ENCODE results near the gene TBX20. TPM values are rescaled to one million over a fixed set of nuclear protein-coding genes. Genes with fewer than 3 reads are reported as not detected.
"Not testable (repeated sequence)": the region's sequence is repeated elsewhere in the genome, so short reads cannot be mapped to it uniquely, and the experiment has no call there.

Gene TBX20
- total RNA-seq, 2 experiments from 2014 or later, result not detected

- peaks cover 19% of the 10 kb centered on the region for H3K4me1 Mint-ChIP-seq (ENCODE audit: low read depth)
- no peaks in the 10 kb centered on the region for H3K36me3 Mint-ChIP-seq (ENCODE audit: low read depth)
- H3K4me3 Mint-ChIP-seq, result peak overlapping the region; percentile 60
- intact Hi-C loops (cut with micrococcal nuclease), result loop anchor here (10.0 kb wide), 1 partner anchor 68 kb away; no protein-coding TSS in a partner anchor
- peaks cover 4% of the 10 kb centered on the region for H3K9me3 Mint-ChIP-seq
- H3K27me3 Mint-ChIP-seq (ENCODE audit: low read depth), result peaks cover 86% of the 10 kb centered on the region
- DNase-seq, result no peak
- CTCF ChIA-PET, result no interaction called here
- no peak overlapping the region for H3K27ac Mint-ChIP-seq
These were observed 1.1 kb downstream of the TBX20 start for GRCh38 chr7:35252612-35253459.

- Mint-ChIP-seq H3K9me3 (peaks cover 4% of the 10 kb centered on the region), H3K36me3 (ENCODE audit: low read depth) (no peaks in the 10 kb centered on the region), H3K27me3 (ENCODE audit: low read depth) (peaks cover 80% of the 10 kb centered on the region), H3K4me1 (ENCODE audit: low read depth) (peaks cover 14% of the 10 kb centered on the region), H3K4me3 (no peak overlapping the region), H3K27ac (no peak overlapping the region)
- CTCF ChIA-PET, result no interaction called here
- no peak for DNase-seq
- intact Hi-C loops (cut with micrococcal nuclease), result loop anchor here (10.0 kb wide), 1 partner anchor 67 kb away; no protein-coding TSS in a partner anchor
These were observed 2.1 kb downstream of the TBX20 start for GRCh38 chr7:35251606-35252310.

DNA sequence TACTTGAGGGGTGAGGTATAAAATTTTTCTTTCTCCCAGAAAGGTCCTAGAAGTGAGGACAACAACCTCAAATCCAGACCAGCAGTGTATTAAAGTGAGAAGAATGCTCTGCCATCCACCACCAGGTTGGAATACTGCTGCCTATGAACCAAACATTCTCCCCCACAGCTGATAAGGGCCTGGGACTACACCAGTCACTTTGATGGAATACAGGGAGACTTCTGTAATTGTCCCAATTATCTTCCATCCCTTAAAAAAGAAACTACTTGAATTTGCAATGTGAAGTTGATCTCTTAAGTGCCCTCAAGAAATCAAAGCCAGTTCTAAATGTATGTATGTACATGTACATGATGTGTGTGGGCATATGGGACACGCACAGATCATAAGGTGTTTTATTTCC is 3.0 kb downstream of the TBX20 start:
- no peak overlapping the region for H3K4me3 Mint-ChIP-seq
- H3K27me3 Mint-ChIP-seq (ENCODE audit: low read depth), result peaks cover 72% of the 10 kb centered on the region
- H3K4me1 Mint-ChIP-seq (ENCODE audit: low read depth), result peaks cover 14% of the 10 kb centered on the region
- no peak overlapping the region for H3K27ac Mint-ChIP-seq
- no peak for DNase-seq
- H3K9me3 Mint-ChIP-seq, result peaks cover 4% of the 10 kb centered on the region
- H3K36me3 Mint-ChIP-seq (ENCODE audit: low read depth), result no peaks in the 10 kb centered on the region
- intact Hi-C loops (cut with micrococcal nuclease), result loop anchor here (10.0 kb wide), 1 partner anchor 66 kb away; no protein-coding TSS in a partner anchor
- CTCF ChIA-PET, result no interaction called here

- no peak overlapping the region for H3K27ac Mint-ChIP-seq
- H3K36me3 Mint-ChIP-seq (ENCODE audit: low read depth), result no peaks in the 10 kb centered on the region
- CTCF ChIA-PET, result no interaction called here
- H3K27me3 Mint-ChIP-seq (ENCODE audit: low read depth), result peaks cover 68% of the 10 kb centered on the region
- no peak overlapping the region for H3K4me3 Mint-ChIP-seq
- peaks cover 3% of the 10 kb centered on the region for H3K9me3 Mint-ChIP-seq
- DNase-seq, result no peak
- peaks cover 14% of the 10 kb centered on the region for H3K4me1 Mint-ChIP-seq (ENCODE audit: low read depth)
- intact Hi-C loops (cut with micrococcal nuclease), result loop anchor here (10.0 kb wide), 1 partner anchor 66 kb away; no protein-coding TSS in a partner anchor
These were observed 3.4 kb downstream of the TBX20 start for GRCh38 chr7:35250452-35250851.

- Mint-ChIP-seq H3K27ac (no peak overlapping the region), H3K27me3 (ENCODE audit: low read depth) (peaks cover 65% of the 10 kb centered on the region), H3K4me3 (no peak overlapping the region), H3K36me3 (ENCODE audit: low read depth) (no peaks in the 10 kb centered on the region), H3K9me3 (no peaks in the 10 kb centered on the region), H3K4me1 (ENCODE audit: low read depth) (peaks cover 14% of the 10 kb centered on the region)
- no peak for DNase-seq
- CTCF ChIA-PET, result interaction anchor here (1.0 kb wide), 1 partner anchor 271 kb away, joined by 4 read pairs; no protein-coding TSS in a partner anchor
- intact Hi-C loops (cut with micrococcal nuclease), result no loop called here
These were observed 4.4 kb downstream of the TBX20 start for GRCh38 chr7:35249537-35249907.

DNA sequence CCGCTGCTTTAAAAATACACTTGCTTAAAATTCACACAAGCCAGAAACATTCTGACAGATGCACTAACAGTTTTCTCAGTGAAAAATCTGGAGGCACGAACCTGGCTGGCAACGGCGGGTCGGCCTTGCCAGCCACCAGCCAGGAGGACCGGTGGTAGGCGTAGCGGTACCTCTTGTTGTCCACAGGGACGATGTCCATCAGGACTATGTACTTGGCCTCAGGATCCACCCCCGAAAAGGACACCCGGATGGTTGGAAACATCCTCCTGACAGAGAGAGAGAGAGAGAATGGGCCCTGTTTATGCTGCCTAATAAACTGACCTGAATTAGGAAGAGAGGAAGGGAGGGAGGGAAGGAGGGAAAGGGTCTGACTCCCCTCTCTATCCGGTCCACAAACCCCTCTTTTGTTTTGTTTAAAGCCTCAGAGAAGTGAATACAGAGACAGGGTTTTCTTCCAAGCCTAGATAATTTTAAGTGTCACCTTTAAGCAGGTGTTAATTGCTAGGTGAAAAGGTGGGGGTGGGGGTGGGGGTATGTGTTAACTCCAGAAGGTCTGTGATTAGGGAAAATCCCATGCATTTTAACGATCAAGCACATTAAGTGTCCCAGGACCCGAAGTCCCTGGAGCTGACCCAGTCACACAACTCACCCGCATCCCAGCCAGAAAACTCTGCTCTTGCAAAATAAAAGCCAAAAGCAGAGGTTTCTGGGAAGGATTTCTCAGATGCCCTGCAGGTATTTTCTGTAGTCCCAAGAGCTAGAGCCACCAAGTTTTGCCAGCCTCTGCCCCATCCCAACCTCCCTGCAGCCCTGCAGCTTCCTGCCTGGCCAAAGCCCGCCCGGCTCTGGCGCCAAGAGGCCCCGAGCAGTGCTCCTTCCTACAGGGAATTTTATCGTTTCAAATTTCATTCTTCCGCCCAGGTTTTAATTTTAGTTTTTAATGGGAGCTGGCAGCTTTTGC is 5.0 kb downstream of the TBX20 start:
- Mint-ChIP-seq H3K36me3 (ENCODE audit: low read depth) (no peaks in the 10 kb centered on the region), H3K4me1 (ENCODE audit: low read depth) (peaks cover 13% of the 10 kb centered on the region), H3K4me3 (no peak overlapping the region), H3K9me3 (no peaks in the 10 kb centered on the region), H3K27ac (no peak overlapping the region), H3K27me3 (ENCODE audit: low read depth) (peaks cover 61% of the 10 kb centered on the region)
- intact Hi-C loops (cut with micrococcal nuclease), result no loop called here
- DNase-seq, result no peak
- CTCF ChIA-PET, result interaction anchor here (1.0 kb wide), 1 partner anchor 271 kb away, joined by 4 read pairs; no protein-coding TSS in a partner anchor

DNA sequence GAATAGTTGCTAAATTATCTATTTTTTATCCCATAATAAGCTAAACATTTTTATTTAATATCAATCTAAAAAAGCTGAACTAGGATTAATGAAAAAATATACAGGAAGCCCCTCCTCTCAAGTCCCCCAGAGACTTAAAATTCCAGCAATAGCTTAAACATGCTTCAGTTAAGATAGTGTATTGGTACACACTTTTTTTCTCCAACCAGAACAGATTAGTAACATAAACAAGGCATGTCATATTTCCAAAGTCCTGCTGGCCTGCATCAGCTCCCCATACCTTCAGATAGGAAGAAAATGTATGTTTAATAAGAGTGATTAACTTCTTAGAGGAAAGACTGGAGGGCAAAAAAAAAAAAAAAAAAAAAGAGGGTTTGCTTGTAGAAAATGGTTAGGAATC is 7.1 kb downstream of the TBX20 start:
- Mint-ChIP-seq H3K27ac (no peak overlapping the region), H3K36me3 (ENCODE audit: low read depth) (no peaks in the 10 kb centered on the region), H3K9me3 (no peaks in the 10 kb centered on the region), H3K4me1 (ENCODE audit: low read depth) (peaks cover 5% of the 10 kb centered on the region), H3K27me3 (ENCODE audit: low read depth) (peaks cover 50% of the 10 kb centered on the region), H3K4me3 (no peak overlapping the region)
- CTCF ChIA-PET, result interaction anchor here (0.6 to 0.8 kb wide), 2 partner anchors 25 to 453 kb away, joined by 4 to 5 read pairs; no protein-coding TSS in a partner anchor
- no peak for DNase-seq
- intact Hi-C loops (cut with micrococcal nuclease), result no loop called here

DNA sequence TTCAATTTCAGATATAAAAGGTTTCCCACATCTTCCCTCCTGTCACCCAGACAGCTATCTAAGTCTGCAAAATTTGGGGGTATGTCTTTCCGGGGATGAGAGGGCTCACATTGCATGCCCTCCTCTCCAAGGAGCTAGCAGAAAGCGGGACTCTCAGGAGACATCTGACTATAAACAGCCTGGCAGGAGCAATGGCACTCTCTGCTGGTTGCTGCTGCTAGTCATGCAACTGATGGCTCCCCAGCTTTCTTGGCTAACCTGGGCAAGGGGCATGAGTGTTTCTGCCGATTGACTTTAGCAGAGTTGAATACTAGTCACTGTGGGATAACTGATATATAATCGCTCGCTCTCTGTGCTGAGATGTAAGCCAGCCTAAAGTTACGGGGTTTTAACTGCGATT is 12.0 kb downstream of the TBX20 start:
- Mint-ChIP-seq H3K27ac (no peak overlapping the region), H3K4me3 (no peak overlapping the region), H3K9me3 (no peaks in the 10 kb centered on the region), H3K36me3 (ENCODE audit: low read depth) (no peaks in the 10 kb centered on the region), H3K4me1 (ENCODE audit: low read depth) (no peaks in the 10 kb centered on the region), H3K27me3 (ENCODE audit: low read depth) (peaks cover 21% of the 10 kb centered on the region)
- intact Hi-C loops (cut with micrococcal nuclease), result no loop called here
- DNase-seq, result no peak
- CTCF ChIA-PET, result no interaction called here

GRCh38 chr7:35241436-35241835 is 12.5 kb downstream of the TBX20 start:
- no peak overlapping the region for H3K27ac Mint-ChIP-seq
- peaks cover 19% of the 10 kb centered on the region for H3K27me3 Mint-ChIP-seq (ENCODE audit: low read depth)
- no peak for DNase-seq
- no peak overlapping the region for H3K4me3 Mint-ChIP-seq
- H3K9me3 Mint-ChIP-seq, result no peaks in the 10 kb centered on the region
- CTCF ChIA-PET, result no interaction called here
- no peaks in the 10 kb centered on the region for H3K36me3 Mint-ChIP-seq (ENCODE audit: low read depth)
- intact Hi-C loops (cut with micrococcal nuclease), result no loop called here
- no peaks in the 10 kb centered on the region for H3K4me1 Mint-ChIP-seq (ENCODE audit: low read depth)

DNA sequence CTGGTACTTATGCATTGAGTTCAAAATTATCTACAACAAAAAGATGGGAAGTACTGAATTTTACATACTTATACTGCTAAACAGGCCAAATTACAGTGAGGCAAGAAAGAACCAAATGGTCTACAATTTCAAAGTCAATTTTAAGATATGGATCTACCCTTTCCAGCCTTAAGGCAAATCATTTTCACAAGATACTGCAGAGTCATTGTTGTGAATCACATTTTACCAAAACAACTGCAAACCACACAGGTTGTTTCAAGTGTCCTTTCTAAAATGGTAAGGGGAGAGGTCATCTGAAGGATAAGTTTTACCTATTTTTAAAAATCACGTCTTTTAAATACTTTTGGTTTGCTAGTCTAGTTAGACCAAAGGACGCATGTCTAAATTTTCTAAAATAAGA is 12.9 kb downstream of the TBX20 start:
- H3K27me3 Mint-ChIP-seq (ENCODE audit: low read depth), result peaks cover 19% of the 10 kb centered on the region
- H3K9me3 Mint-ChIP-seq; H3K27ac Mint-ChIP-seq; DNase-seq; H3K36me3 Mint-ChIP-seq (ENCODE audit: low read depth); CTCF ChIA-PET; H3K4me3 Mint-ChIP-seq; H3K4me1 Mint-ChIP-seq (ENCODE audit: low read depth); intact Hi-C loops (cut with micrococcal nuclease): not testable (repeated sequence)

DNA sequence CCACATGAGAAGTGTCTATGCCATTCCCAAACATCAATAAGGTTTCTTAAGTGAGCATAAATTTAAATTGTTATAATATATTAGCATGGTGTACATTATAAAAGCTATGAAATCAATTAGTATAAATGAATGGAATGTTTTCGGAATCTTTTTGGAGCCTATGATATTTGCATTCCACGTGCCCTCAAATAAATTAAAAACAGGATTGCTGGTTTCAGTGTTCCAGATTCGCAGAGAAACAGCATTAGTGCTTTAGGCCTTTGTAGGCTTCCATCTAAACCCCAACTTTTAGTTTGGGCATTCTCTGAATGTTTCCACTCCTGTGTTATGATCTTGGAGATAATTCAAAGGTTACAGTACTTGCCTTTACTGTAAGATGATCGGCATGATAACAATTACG is 15.4 kb downstream of the TBX20 start:
- peaks cover 16% of the 10 kb centered on the region for H3K27me3 Mint-ChIP-seq (ENCODE audit: low read depth)
- DNase-seq; H3K4me3 Mint-ChIP-seq; CTCF ChIA-PET; H3K27ac Mint-ChIP-seq; H3K36me3 Mint-ChIP-seq (ENCODE audit: low read depth); H3K4me1 Mint-ChIP-seq (ENCODE audit: low read depth); intact Hi-C loops (cut with micrococcal nuclease); H3K9me3 Mint-ChIP-seq: not testable (repeated sequence)

DNA sequence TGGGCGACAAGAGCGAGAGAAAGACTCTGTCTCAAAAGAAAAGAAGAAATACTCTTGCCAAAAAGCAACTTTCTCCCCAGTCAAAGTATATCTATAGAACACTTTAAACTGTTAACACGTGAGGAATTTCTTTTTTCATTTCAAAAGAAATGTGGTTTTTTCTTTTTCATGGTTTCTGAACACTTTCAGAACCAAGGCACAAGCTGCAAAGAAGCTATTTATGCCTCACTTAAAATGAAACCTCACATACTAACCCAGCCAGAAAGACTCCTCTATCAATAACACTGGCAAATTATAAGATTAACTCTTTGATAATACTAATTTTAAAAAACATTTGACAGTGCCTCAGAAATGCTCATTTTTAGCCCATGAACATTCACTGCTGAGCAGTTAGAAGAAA is 20.9 kb downstream of the TBX20 start:
- H3K36me3 Mint-ChIP-seq (ENCODE audit: low read depth), result no peaks in the 10 kb centered on the region
- H3K27me3 Mint-ChIP-seq (ENCODE audit: low read depth), result peaks cover 8% of the 10 kb centered on the region
- intact Hi-C loops (cut with micrococcal nuclease), result no loop called here

More for the DNA sequence above, 20.9 kb downstream of the TBX20 start:
- H3K9me3 Mint-ChIP-seq, result no peaks in the 10 kb centered on the region
- H3K27ac Mint-ChIP-seq, result no peak overlapping the region
- CTCF ChIA-PET, result no interaction called here
- no peak for DNase-seq
- H3K4me1 Mint-ChIP-seq (ENCODE audit: low read depth), result no peaks in the 10 kb centered on the region
- H3K4me3 Mint-ChIP-seq, result no peak overlapping the region

Data from activated naive CD4-positive, alpha-beta T cell treated with anti-CD3 and anti-CD28 coated beads for 36 hours (primary cell).